Measurements from ENCODE around the gene IQCN.
"Not testable (repeated sequence)": the region's sequence is repeated elsewhere in the genome, so short reads cannot be mapped to it uniquely, and the experiment has no call there.

Gene IQCN

DNA sequence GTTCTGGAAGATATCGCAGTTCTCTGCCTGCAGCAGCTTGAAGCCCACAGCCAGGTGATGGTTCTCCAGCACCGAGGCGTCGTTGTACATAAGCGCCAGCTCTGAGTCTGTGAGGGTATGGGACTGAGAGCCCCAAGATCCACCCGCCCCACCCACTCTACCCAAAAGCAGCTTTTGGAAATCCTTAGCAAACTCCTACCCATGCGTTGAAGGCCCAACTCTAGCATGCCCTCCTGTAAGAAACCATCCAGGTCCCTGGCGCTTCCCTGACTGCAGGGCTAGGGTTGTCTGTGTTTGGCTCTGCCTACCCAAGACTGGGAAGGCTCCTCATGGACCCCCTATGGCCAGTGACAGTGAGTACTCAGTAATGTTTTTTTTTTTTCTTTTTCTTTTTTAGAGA, 57.5 kb downstream of the IQCN start:
- no peak for DNase-seq (ENCODE audit: low read depth, low spot score)

DNA sequence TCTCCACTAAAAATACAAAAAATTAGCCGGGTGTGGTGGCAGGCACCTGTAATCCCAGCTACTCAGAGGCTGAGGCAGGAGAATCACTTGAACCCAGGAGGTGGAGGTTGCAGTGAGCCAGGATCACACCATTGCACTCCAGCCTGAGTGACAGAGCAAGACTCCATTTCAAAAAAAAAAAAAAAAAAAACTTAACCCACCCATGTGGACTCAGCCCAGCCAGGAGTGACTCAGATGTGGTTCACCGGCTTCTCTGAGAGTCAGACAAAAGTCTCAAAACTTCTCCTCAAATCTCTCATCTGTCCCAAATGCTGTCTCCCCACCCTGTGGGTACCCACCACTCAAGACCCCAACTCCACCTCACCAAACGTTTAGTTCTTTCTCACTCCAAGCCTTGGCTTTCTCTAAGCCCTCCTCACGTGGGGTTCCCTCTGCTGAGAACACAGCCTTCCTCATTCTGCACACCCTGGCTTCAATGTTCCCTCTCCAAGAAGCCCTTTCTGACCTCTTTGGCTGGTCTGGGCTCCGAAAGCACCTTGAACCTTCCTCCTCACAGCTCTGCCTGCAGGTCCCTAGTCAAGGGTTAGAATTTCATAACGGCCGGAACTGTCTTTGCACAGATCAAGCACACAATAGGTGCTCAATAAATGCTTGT, 59.3 kb downstream of the IQCN start:
- no peak for DNase-seq (ENCODE audit: low read depth, low spot score)

DNA sequence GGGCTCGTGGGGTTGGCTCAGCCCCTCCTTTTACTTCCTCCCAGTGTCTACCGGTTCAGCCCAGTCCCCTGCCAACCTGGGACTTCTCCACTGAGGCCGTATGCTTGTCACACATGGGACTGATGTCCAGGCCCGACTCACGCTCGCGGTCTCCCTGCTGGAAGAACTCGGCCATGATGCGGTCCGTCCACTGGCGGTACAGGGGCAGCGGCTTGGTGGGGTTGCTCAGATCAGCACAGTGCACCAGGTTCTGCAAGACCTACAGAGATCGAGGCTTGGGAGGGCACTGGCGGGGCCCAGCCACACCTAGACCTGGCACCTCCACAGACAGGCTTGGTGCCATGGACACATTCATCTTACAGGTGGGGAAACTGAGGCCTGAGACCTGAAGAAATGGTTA, 62.6 kb downstream of the IQCN start:
- no peak for DNase-seq (ENCODE audit: low read depth, low spot score)

DNA sequence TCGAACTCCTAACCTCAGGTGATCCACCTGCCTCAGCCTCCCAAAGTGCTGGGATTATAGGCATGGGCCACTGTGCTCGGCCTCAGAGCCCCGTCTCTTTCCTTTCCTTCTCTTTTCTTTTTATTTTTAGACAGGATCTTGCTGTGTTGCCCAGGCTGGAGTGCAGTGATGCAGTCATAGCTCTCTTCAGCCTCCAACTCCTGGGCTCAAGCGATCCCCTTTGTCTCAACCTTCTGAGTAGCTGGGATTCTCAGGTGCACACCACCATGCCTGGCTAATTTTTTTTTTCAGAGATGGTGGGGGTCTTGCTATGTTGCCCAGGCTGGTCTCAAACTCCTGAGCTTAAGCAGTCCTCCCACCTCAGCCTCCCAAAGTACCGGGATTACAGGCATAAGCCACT, 64.3 kb downstream of the IQCN start:
- DNase-seq (ENCODE audit: low read depth, low spot score), result not testable (repeated sequence)

DNA sequence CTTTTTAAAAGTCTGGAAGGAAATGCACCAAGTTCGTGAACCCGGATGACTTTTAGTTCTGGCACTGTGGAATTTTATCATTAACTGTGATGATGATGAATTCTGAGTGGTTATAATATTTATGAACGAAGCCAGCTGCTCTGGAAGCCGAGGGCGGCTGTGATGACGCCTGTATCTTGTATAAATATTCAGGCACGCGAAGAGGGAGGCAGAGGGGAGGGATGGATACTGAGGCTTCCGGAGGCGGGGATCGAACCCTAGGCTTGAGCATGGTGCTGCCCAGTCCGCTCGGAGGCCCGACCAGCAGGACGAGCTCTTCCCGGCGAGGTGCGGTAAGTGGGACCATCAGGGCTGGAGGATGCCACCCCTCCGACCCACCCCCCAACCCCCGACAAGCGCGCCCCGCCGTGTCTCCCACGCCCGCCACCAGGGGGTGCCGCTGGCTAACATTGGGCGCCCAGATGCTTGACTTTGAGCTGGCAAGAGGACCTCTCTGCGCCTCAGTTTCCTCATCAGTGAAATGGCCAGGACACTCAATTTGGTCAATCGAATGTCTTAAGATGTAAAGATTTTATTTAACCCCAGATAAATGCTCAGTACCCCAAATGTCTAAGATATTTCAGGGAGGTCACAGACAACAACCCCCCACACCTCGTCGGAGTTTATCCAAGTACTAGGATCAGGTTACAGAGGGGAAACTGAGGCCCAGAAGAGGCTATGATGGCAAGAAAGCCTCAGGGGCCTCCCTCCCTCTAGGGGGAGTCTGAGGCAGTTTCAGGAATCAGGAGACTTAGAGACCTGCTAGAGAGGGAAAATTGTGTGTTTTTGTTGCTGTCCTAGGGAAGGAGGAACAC, 65.9 kb downstream of the IQCN start:
- DNase-seq (ENCODE audit: low read depth, low spot score), result no peak
